DMS114 treated with DMSO at 0.1 percent for 48 hours (cell line): ENCODE results near the gene CCL17.
"Not testable (repeated sequence)": the region's sequence is repeated elsewhere in the genome, so short reads cannot be mapped to it uniquely, and the experiment has no call there.

Experiments used
- DNase-seq: peaks from one replicate; lab custom pipeline; 2025; ENCODE audit not compliant: unreplicated experiment; lab: John Stamatoyannopoulos, UW

Gene CCL17

GRCh38 chr16:57427824-57428223, 23.3 kb downstream of the CCL17 start:
- no peak for DNase-seq

- no peak for DNase-seq
Observed at GRCh38 chr16:57430955-57431354, 26.4 kb downstream of the CCL17 start.

GRCh38 chr16:57432505-57432904, 27.9 kb downstream of the CCL17 start:
- no peak for DNase-seq

GRCh38 chr16:57432989-57433388, 28.4 kb downstream of the CCL17 start:
- DNase-seq, result no peak

- DNase-seq, result no peak
Observed at GRCh38 chr16:57434003-57434402, 29.4 kb downstream of the CCL17 start.

GRCh38 chr16:57435838-57436237, 31.3 kb downstream of the CCL17 start:
- no peak for DNase-seq

GRCh38 chr16:57439947-57440346, 35.4 kb downstream of the CCL17 start:
- not testable (repeated sequence) for DNase-seq

- not testable (repeated sequence) for DNase-seq
Observed at GRCh38 chr16:57440551-57440950, 36.0 kb downstream of the CCL17 start.

GRCh38 chr16:57444711-57445110, 40.1 kb downstream of the CCL17 start:
- DNase-seq, result no peak

- DNase-seq, result no peak
Observed at GRCh38 chr16:57445510-57445909, 40.9 kb downstream of the CCL17 start.

- peak; percentile 25 for DNase-seq
Observed at GRCh38 chr16:57446531-57447185, 42.1 kb downstream of the CCL17 start.

GRCh38 chr16:57447186-57447962, 42.8 kb downstream of the CCL17 start, which contains the start of the genes CIAPIN1 and COQ9:
Gene CIAPIN1 (minus strand): TSS chr16:57447385. CDS start chr16:57440928, 6,457 bp downstream.
Gene COQ9 (plus strand): TSS chr16:57447479. CDS start chr16:57447506, 27 bp downstream.
- peak; percentile 77 for DNase-seq

GRCh38 chr16:57452021-57452420, 47.5 kb downstream of the CCL17 start:
- DNase-seq, result no peak

- peak; percentile 83 for DNase-seq
Observed at GRCh38 chr16:57462209-57462977, 57.8 kb downstream of the CCL17 start, which contains the start of gene POLR2C. Gene POLR2C (plus strand): TSS chr16:57462679. CDS start chr16:57462725, 46 bp downstream.

- DNase-seq, result no peak
Observed at GRCh38 chr16:57462978-57463362, 58.4 kb downstream of the CCL17 start.

GRCh38 chr16:57464523-57464922, 60.0 kb downstream of the CCL17 start:
- no peak for DNase-seq
